COR-L47 (cell line): Measurements from ENCODE around the gene DEDD.
A peak's percentile ranks its signal among the peaks of the same experiment; 100 is the strongest.
"Not testable (repeated sequence)": the region's sequence is repeated elsewhere in the genome, so short reads cannot be mapped to it uniquely, and the experiment has no call there.

Experiments used
- DNase-seq: peaks from one replicate; lab custom pipeline; 2025; lab: John Stamatoyannopoulos, UW

DEDD gene

GRCh38 chr1:161122967-161123366 lies 9.5 kb downstream of the DEDD start:
- DNase-seq, result no peak

GRCh38 chr1:161121834-161122233 lies 10.6 kb downstream of the DEDD start:
- no peak for DNase-seq

- no peak for DNase-seq
Measured at GRCh38 chr1:161121042-161121650, 11.3 kb downstream of the DEDD start.

GRCh38 chr1:161119092-161119903 lies 13.2 kb downstream of the DEDD start:
- no peak for DNase-seq

- peak; percentile 67 for DNase-seq
Measured at GRCh38 chr1:161117759-161118581, 14.5 kb downstream of the DEDD start, which contains the start of the genes NIT1 and PFDN2. Gene NIT1 (plus strand): TSS chr1:161118105. CDS start chr1:161118177, 72 bp downstream. Gene PFDN2 (minus strand): TSS chr1:161118037. CDS start chr1:161118026, 11 bp downstream.

DNA sequence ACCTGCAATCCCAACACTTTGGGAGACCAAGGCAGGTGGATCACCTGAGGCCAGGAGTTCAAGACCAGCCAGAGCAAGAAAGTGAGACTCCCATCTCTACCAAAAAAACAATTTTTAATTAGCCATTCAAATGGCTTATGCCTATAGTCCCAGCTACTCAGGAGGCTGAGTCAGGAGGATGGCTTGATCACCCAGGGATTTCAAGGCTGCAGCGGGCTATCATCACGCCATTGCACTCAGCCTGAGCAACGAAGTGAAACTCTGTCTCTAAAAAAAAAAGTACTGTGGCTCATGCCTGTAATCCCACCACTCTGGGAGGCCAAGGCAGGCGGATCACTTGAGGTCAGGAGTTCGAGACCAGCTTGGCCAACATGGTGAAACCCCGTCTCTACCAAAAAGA lies 16.5 kb downstream of the DEDD start:
- not testable (repeated sequence) for DNase-seq

- DNase-seq, result no peak
Measured at GRCh38 chr1:161115132-161115711, 17.2 kb downstream of the DEDD start.

- no peak for DNase-seq
Measured at GRCh38 chr1:161114556-161114955, 17.9 kb downstream of the DEDD start.

DNA sequence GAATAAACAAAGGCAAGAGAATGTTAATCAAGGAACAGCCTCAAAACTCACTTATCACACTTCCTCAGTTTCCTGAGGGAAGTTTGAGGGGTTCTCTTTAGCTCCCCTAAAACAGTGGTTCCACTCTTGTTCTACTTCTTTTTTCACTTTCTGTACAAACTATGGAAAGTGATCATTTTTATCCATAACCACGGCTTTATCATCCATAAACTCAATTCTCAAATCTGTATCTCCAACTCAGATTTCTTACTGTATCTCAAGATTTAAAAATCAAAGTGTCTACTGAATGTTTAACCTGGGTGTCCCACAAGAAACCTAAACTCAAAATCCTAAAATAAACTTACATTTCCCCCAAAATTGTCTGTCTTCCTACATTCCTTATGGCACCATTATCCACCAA lies 18.6 kb downstream of the DEDD start:
- DNase-seq, result no peak

- DNase-seq, result no peak
Measured at GRCh38 chr1:161111527-161111926, 20.9 kb downstream of the DEDD start.

DNA sequence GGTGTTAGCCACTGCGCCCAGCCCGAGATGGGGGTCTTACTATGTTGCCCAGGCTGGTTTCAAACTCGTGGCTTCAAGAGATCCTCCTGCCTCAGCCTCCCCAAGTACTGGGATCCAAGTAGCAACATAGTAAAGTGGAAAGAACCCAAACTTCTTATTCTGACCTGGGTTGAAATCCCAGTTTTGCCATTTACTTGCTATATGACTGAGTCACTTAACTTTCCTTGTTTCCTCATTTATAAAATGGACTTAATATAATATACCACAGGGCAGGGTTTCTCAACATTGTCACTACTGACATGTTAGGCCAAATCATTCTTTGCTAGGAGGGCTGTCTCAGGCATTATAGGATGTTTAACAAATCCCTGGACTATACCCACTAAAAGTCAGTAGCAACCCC lies 21.4 kb downstream of the DEDD start:
- no peak for DNase-seq

DNA sequence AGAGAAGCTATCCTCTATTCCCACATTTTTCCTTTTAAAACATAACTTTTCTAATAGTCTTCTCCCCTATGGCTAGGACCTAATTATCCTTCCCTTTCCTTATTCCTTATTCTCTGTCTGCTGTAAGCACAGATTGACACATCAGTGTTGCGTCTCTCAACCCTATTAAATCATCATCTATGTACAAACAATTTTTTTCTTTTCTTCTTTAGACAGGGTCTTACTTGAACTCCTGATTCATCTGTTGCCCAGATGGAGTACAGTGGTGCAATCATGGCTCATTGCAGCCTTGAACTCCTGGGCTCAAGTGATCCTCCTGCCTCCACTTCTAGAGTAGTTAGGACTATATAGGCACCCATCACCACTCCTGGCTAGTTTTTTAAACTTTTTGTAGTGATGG lies 26.0 kb downstream of the DEDD start:
- DNase-seq, result no peak

DNA sequence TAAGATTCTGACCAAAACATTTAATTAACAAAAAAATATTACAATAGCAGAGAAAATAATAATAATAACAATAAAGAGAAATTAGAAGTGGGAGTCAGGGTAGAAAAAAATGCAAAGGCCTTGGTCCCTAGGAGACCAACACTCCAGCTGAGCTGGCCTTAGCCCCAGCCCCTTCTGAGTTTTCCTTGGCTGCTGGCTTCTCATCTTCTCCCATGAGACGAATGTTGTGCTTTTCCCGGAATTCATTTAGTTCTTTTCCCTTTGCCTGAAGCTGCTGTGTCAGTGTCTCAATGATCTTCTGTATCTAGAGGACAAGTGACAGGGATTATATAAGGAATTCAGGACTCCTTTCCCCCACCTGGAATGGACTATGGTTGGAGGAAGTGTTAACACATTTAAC lies 31.9 kb downstream of the DEDD start:
- no peak for DNase-seq

- DNase-seq, result no peak
Measured at GRCh38 chr1:161099090-161099802, 33.2 kb downstream of the DEDD start.

DNA sequence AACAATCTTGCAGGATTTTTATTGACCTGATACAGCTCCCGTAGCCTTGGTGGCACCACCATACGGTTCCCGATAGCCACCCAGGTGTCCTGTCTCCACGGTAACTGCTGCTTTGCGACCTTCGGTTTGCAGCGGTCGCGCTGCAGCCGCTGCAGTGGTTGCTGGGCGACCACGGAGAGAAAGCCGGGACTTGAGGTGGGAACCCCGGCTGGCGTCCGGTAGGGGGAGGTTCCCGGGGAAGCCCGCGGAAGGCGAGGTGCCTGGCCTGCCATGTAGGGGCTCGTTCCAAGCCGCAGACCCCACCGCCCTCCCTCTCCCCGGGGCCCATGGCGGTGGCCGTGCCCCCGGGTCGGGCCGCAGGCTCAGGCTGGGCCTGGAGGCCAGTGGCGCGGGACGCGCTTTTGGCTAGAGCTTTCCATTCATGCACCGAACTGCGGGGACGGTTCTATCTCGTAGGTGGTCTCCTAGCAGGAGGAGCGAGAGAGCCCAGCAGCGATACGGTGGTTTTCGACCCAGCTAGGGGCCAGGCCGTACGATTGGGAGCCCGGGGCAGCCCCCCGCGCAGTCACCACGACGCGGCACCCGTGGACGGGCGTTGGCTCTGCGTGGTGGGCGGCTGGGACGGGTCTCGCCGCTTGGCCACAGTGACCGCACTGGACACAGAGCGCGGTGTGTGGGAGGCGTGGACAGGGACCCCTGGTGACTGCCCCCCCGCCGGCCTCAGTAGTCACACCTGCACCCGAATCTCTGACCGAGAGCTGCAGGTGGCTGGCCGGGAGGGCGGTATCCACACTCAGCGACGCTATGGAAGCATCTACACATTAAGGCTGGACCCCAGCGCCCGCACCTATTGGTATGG lies 34.0 kb downstream of the DEDD start, which contains the start of gene KLHDC9:
KLHDC9 (plus strand) TSS at position 152 of the 859 bp plus-strand sequence; CDS start at position 327, 175 bp downstream.
- peak; percentile 85 for DNase-seq

DNA sequence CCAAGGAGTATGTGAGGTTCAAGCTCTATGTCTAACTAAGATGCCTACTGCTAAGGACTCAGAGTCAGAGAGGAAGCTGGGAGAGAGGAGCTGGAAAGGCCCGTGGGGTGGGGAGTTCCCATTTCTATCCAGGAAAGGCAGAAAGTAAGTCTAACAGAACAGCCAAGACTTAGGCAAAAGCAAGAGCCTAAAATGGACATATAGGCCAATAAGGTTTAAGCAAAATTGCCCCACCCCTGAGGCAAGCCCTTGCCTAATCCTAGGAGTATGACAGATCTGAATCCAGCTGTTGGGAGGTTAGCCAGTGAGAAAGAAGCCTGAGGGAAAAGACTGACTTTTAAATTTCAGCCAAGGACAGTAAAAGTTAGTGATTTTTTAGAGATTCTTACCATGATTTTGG lies 35.9 kb downstream of the DEDD start:
- no peak for DNase-seq

- no peak for DNase-seq
Measured at GRCh38 chr1:161096015-161096414, 36.5 kb downstream of the DEDD start.

- no peak for DNase-seq
Measured at GRCh38 chr1:161095230-161095629, 37.2 kb downstream of the DEDD start.

GRCh38 chr1:161094481-161094880 lies 38.0 kb downstream of the DEDD start:
- no peak for DNase-seq

DNA sequence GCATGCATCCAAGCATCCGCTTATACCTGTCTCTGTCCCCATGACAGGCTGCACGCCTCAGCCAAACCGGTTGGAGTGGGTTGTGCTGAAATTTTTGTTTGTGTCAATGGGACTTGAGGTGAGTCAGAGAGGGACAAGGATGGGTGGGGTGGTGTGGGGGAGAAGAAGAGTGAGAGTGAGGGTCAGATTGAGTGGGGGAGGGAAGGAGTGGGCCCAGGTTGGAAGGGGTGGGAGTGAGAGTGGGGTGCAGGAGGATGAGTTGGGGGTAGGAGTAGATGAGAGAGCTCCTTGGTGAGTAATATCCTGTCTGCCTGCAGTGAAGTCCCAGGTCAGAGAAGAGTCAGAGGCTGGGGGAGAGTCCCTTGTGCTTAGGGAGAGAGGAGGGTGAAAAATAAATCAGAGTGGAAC lies 39.8 kb downstream of the DEDD start:
- DNase-seq, result no peak
